HepG2 (cell line): ENCODE measurements around the gene PTPRO. TPM values are rescaled to one million over a fixed set of nuclear protein-coding genes. Genes with fewer than 3 reads are reported as not detected.
A peak's percentile ranks its signal among the peaks of the same experiment; 100 is the strongest.

Experiments used
- ATAC-seq: fragments of 200-7000 bp; cut with Tn5 transposase; 3 replicates; pipeline ENCODE4 v1.9.1; 2020; ENCODE audit warnings: mild to moderate bottlenecking, moderate library complexity
- BruUV-seq: library from RNA; stranded (reverse); fragments of 400-500 nt; replicated peaks from 2 replicates; lab custom pipeline; 2021; lab: Mats Ljungman, UMichigan
- CTCF ChIA-PET: fragments of 300-600 bp; formaldehyde crosslinking; extraction: SDS; loops from one replicate; lab custom pipeline; 2021; ENCODE audit warnings: low total read pairs, inconsistent platforms, low intra/inter-chr PET ratio; lab: Yijun Ruan, JAX
- POLR2A ChIA-PET: fragments of 350-600 bp; sonication (Branson Sonifier 250); formaldehyde crosslinking; loops from one replicate; lab custom pipeline; 2020; ENCODE audit warnings: antibody characterized with exemption, inconsistent platforms; lab: Yijun Ruan, JAX
- DNase-seq: peaks from one replicate; pipeline ENCODE4 v3.0.0-alpha.2; 2015; ENCODE audit warnings: low spot score
- FAIRE-seq: peaks from 3 replicates; lab custom pipeline; 2011; peaks lifted over from hg19 to GRCh38; lab: Jason Lieb, UNC
- H2AFZ ChIP-seq: one replicate; pipeline ENCODE4 v1.6.1; 2011; ENCODE audit warnings: low read length, inconsistent platforms
- H3K27ac ChIP-seq: fragments of 300-600 bp; 3 replicates; pipeline ENCODE4 v1.8.0; 2011; ENCODE audit warnings: mixed run types, mild to moderate bottlenecking, mixed read lengths, low read length, inconsistent platforms; ENCODE audit not compliant: insufficient read depth; ENCODE audit errors: extremely low read length
- H3K27me3 ChIP-seq, 2 experiments: fragments of 200-600 bp in 1 of 2; 2 replicates in 1 of 2; 3 replicates in 1 of 2; pipeline versions ENCODE4 v1.6.0 to v1.8.0; 2011; ENCODE audit warnings: low read length in 2 of 2, mild to moderate bottlenecking in 2 of 2, moderate library complexity in 2 of 2, inconsistent platforms in 1 of 2; ENCODE audit not compliant: insufficient read depth in 2 of 2, control insufficient read depth in 1 of 2
- H3K36me3 ChIP-seq, 2 experiments: fragments of 200-600 bp in 1 of 2; replicated peaks in 1 of 2; 2 replicates in 1 of 2; 3 replicates in 1 of 2; pipeline versions ENCODE4 v1.5.1 to v1.8.0; 2011; ENCODE audit warnings: low read length in 2 of 2, inconsistent platforms in 1 of 2; ENCODE audit not compliant: insufficient read depth in 2 of 2, control insufficient read depth in 1 of 2
- H3K4me1 ChIP-seq: 2 replicates; pipeline ENCODE4 v1.5.1; 2012; ENCODE audit warnings: low read length, inconsistent platforms; ENCODE audit not compliant: insufficient read depth
- H3K4me2 ChIP-seq: 2 replicates; pipeline ENCODE4 v1.6.0; 2011; ENCODE audit warnings: low read depth, low read length, inconsistent platforms
- H3K4me3 ChIP-seq, 3 experiments: fragments of 200-600 bp in 1 of 3; sonication (generic), shearing (Covaris generic) in 1 of 3; replicated peaks in 1 of 3; 2 replicates each; pipeline ENCODE4 v1.5.1; 2011 to 2016; ENCODE audit warnings: low read length in 3 of 3, inconsistent platforms in 2 of 3, low read depth in 2 of 3, mild to moderate bottlenecking in 2 of 3, control low read depth in 1 of 3, mixed read lengths in 1 of 3; ENCODE audit not compliant: insufficient read depth in 1 of 3
- H3K79me2 ChIP-seq: one replicate; pipeline ENCODE4 v1.6.1; 2011; ENCODE audit warnings: low read length, inconsistent platforms; ENCODE audit not compliant: insufficient read depth
- H3K9ac ChIP-seq: 2 replicates; pipeline ENCODE4 v1.6.0; 2011; ENCODE audit warnings: mild to moderate bottlenecking, low read depth, low read length, inconsistent platforms; ENCODE audit not compliant: insufficient read depth
- H3K9me3 ChIP-seq: 2 replicates; pipeline ENCODE4 v1.5.1; 2012; ENCODE audit warnings: mild to moderate bottlenecking, low read length
- H4K20me1 ChIP-seq: 2 replicates; pipeline ENCODE4 v1.6.0; 2011; ENCODE audit warnings: inconsistent platforms, mild to moderate bottlenecking, low read length, moderate library complexity; ENCODE audit not compliant: insufficient read depth
- CEBPB ChIP-seq: IDR thresholded peaks from 2 replicates; pipeline ENCODE4 v1.6.1; 2011; ENCODE audit warnings: low read depth, low read length, improper control_type of control experiment, borderline replicate concordance
- CREBL2 ChIP-seq: sonication (generic); formaldehyde crosslinking; IDR thresholded peaks from 2 replicates; pipeline ENCODE4 v1.8.1; 2023; ENCODE audit warnings: missing genetic modification reagents, mild to moderate bottlenecking, borderline replicate concordance
- DNMT1 ChIP-seq: sonication (generic); formaldehyde crosslinking; IDR thresholded peaks from 2 replicates; pipeline ENCODE4 v1.5.1; 2020; ENCODE audit warnings: mild to moderate bottlenecking, missing genetic modification reagents
- EHMT2 ChIP-seq: fragments of 200-600 bp; sonication (generic); IDR thresholded peaks from 2 replicates; pipeline ENCODE4 v1.7.0; 2017; ENCODE audit warnings: antibody characterized with exemption, low read depth, low read length, borderline replicate concordance
- ELF4 ChIP-seq: sonication (generic); formaldehyde crosslinking; IDR thresholded peaks from 2 replicates; pipeline ENCODE4 v1.5.0; 2020; ENCODE audit warnings: missing genetic modification reagents, mild to moderate bottlenecking, moderate library complexity, borderline replicate concordance
- FOSL2 ChIP-seq: sonication (generic); formaldehyde crosslinking; IDR thresholded peaks from 2 replicates; pipeline ENCODE4 v1.4.0; 2020; ENCODE audit warnings: missing genetic modification reagents
- HIC2 ChIP-seq: sonication (generic); formaldehyde crosslinking; IDR thresholded peaks from 2 replicates; pipeline ENCODE4 v1.9.0; 2022; ENCODE audit warnings: low read depth, missing genetic modification reagents
- MXD3 ChIP-seq: IDR thresholded peaks from 2 replicates; pipeline ENCODE4 v1.6.1; 2016; ENCODE audit warnings: mild to moderate bottlenecking, missing biosample characterization, missing genetic modification reagents
- MYC ChIP-seq: sonication (generic); formaldehyde crosslinking; IDR thresholded peaks from 2 replicates; pipeline ENCODE4 v1.9.0; 2021; ENCODE audit warnings: missing genetic modification reagents, borderline replicate concordance
- SMC3 ChIP-seq: IDR thresholded peaks from 2 replicates; pipeline ENCODE4 v1.6.1; 2011; ENCODE audit warnings: low read length, improper control_type of control experiment
- TGIF2 ChIP-seq: IDR thresholded peaks from 2 replicates; pipeline ENCODE4 v1.6.1; 2016; ENCODE audit warnings: control low read depth, missing compliant biosample characterization
- TOPORS ChIP-seq: sonication (generic); formaldehyde crosslinking; IDR thresholded peaks from 2 replicates; pipeline ENCODE4 v1.8.0; 2023; ENCODE audit warnings: mild to moderate bottlenecking, missing genetic modification reagents
- ZNF101 ChIP-seq: sonication (generic); formaldehyde crosslinking; IDR thresholded peaks from 2 replicates; pipeline ENCODE4 v1.4.0; 2020; ENCODE audit warnings: mild to moderate bottlenecking, low read depth, missing genetic modification reagents, borderline replicate concordance
- ZNF260 ChIP-seq: sonication (generic); formaldehyde crosslinking; IDR thresholded peaks from 2 replicates; pipeline ENCODE4 v1.4.0; 2020; ENCODE audit warnings: missing genetic modification reagents, low read depth, mild to moderate bottlenecking, borderline replicate concordance
- ZNF382 ChIP-seq: sonication (generic); formaldehyde crosslinking; IDR thresholded peaks from 2 replicates; pipeline ENCODE4 v1.5.0; 2020; ENCODE audit warnings: missing genetic modification reagents, mild to moderate bottlenecking, borderline replicate concordance
- ZNF652 ChIP-seq: IDR thresholded peaks from 2 replicates; pipeline ENCODE4 v1.6.1; 2016; ENCODE audit warnings: low read depth, borderline replicate concordance
- WGBS: methylation state at CpG from one replicate; pipeline ENCODE4 v1.1.6; 2017; ENCODE audit warnings: low lambda C conversion rate; 5-methylcytosine and 5-hydroxymethylcytosine counted together
- in situ Hi-C: cut with HindIII; loops from 2 replicates; pipeline ENCODE4 v1.10.0; 2017; ENCODE audit warnings: low pct_unique_long_range_greater_than_20kb; ENCODE audit not compliant: extremely low pct_ligation_motif_present
- intact Hi-C: fragments of 100-400 bp; cut with micrococcal nuclease; formaldehyde crosslinking; loops from one replicate; pipeline ENCODE4 v1.10.0; 2022; ENCODE audit not compliant: unreplicated experiment
- polyA plus RNA-seq, 8 experiments: library from polyadenylated mRNA; depleted of rRNA in 3 of 8; stranded (reverse) in 7 of 8; unstranded in 1 of 8; fragments of >200 nt; fragmentation: Illumina TruSeq in 4 of 8; extraction: Trizol in 4 of 8; gene quantifications; 2 replicates each; pipeline versions ENCODE4 v1.2.1 to v1.2.3, GENCODE V29; 2011 to 2016; ENCODE audit warnings: low read depth in 4 of 8, missing spikeins in 1 of 8, mixed read lengths in 1 of 8; ENCODE audit not compliant: insufficient read depth in 1 of 8
- total RNA-seq, 5 experiments: library from RNA; depleted of rRNA; stranded (reverse); fragments of >200 nt; fragmentation: Illumina TruSeq; extraction: Trizol; gene quantifications; 2 replicates each; pipeline ENCODE4 v1.2.3, GENCODE V29; 2016; ENCODE audit warnings: low read depth in 1 of 5

Gene PTPRO
- total and polyA plus RNA-seq, 2 of the 13 experiments (the other 11 are each of a cell fraction or from before 2014, with no cell fraction given): 0.04 TPM; not detected in 1

GRCh38 chr12:15600223-15600935 is 278.1 kb downstream of the PTPRO start:
- TF ChIP-seq ZNF260 (CRISPR knock-in tag) (no peak), TOPORS (CRISPR knock-in tag) (no peak), ZNF652 (CRISPR knock-in tag) (no peak)
- TF ChIP-seq, all 625 proteins: peak for 0
- BruUV-seq: no TSS peak
- WGBS: 86% methylated on average over 7 of the region's 7 CpGs
- Histone ChIP-seq H3K79me2 (no peaks in the 10 kb centered on the region), H3K36me3 (no peaks in the 10 kb centered on the region), H3K9ac (no peak overlapping the region), H3K9me3 (no peaks in the 10 kb centered on the region), H4K20me1 (no peaks in the 10 kb centered on the region), H2AFZ (no peak overlapping the region), H3K27me3 (no peaks in the 10 kb centered on the region; a peak in 1 of 5 replicates), H3K4me2 (no peak overlapping the region), H3K4me3 (no peak overlapping the region), H3K4me1 (peaks cover 65% of the 10 kb centered on the region), H3K27ac (no peak overlapping the region)
- ChIA-PET CTCF (no interaction called here), POLR2A (no interaction called here)
- in situ Hi-C loops (no loop called here), intact Hi-C loops (no loop called here)
- DNase-seq (no peak), FAIRE-seq (no peak), ATAC-seq (no peak)

DNA sequence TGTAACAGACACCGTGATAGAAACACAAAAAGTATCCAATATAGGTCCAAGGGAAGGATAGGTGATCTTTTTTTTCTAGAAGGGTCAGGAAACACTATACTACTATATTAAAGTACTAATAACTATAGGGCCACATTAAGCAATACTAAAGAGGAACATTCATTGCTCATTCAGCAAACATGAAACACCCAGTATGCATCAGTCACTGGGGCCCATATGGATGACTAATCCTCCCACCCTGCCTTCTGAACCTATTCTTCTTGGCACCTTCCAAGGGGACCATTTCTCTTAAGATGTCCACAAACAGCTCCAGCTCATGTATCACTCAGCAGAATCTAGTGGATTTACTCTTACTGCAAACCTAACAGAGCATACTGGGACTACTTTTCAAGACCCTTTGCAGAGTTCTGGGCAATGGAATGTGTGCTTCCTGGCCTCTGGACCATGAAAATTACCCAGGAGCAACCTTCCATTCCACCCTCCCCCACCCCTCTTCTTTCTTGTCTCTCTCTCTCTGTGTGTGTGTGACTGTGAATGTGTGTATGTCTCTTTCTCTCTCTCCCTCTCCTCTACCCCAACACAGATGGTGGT is 279.0 kb downstream of the PTPRO start:
- Histone ChIP-seq H3K9me3 (no peaks in the 10 kb centered on the region), H3K4me3 (no peak overlapping the region), H3K9ac (no peak overlapping the region), H2AFZ (no peak overlapping the region), H3K27ac (no peak overlapping the region), H3K4me2 (no peak overlapping the region), H3K36me3 (no peaks in the 10 kb centered on the region), H4K20me1 (no peaks in the 10 kb centered on the region), H3K79me2 (no peaks in the 10 kb centered on the region), H3K4me1 (peaks cover 65% of the 10 kb centered on the region), H3K27me3 (no peaks in the 10 kb centered on the region; a peak in 1 of 5 replicates)
- no peak for FAIRE-seq
- intact Hi-C loops: no loop called here
- ChIA-PET POLR2A (no interaction called here), CTCF (no interaction called here)
- no TSS peak for BruUV-seq
- in situ Hi-C loops: no loop called here
- no peak for DNase-seq
- ATAC-seq: no peak
- WGBS: 91% methylated on average over 1 of the region's 1 CpG
- TF ChIP-seq EHMT2: 0 out of 2 replicates have a peak, but pooled peaks have one; percentile 14
- no peak for TF ChIP-seq HIC2
- no peak for TF ChIP-seq ZNF382 (CRISPR knock-in tag)
- TF ChIP-seq MXD3 (CRISPR knock-in tag): no peak
- TF ChIP-seq SMC3: no peak
- TF ChIP-seq CREBL2 (CRISPR knock-in tag): no peak
- no peak for TF ChIP-seq TGIF2 (CRISPR knock-in tag)
- peak; percentile 30; the same call in 1 of the 2 replicates for TF ChIP-seq CEBPB
- TF ChIP-seq ZNF101 (CRISPR knock-in tag): no peak
- TF ChIP-seq DNMT1: no peak
- TF ChIP-seq MYC (CRISPR knock-in tag): no peak
- TF ChIP-seq ELF4: no peak
- TF ChIP-seq FOSL2: peak; percentile 61; the same call in 1 of the 2 replicates
- TF ChIP-seq, all 625 proteins: peak for 3
